Embryonic facial prominence (tissue), 1 donor: Measurements from ENCODE around the gene DPP6.

ENCODE experiments used
- DNase-seq: peaks from one replicate; pipeline ENCODE4 v3.0.0-alpha.2; 2016; ENCODE audit errors: extremely low spot score

DPP6 gene

DNA sequence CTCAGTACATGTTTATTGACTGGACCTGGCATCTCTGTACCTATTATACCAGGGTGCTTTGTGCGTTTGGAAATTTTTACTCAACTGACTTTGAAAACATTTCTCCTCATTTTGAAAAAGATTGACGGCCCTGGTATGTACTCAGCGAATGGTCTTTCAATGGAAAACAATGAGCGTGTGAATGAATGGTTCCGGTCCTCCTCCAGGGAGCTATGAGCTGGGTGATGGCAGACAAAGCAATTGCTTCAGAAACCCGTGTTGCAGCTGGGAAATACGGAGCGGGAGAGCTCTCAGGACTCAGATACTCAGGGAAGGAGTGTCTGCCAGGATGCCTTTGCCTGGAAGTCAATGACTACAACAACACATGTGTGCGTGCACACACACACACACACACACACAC lies 824.8 kb downstream of the DPP6 start:
- no peak for DNase-seq

DNA sequence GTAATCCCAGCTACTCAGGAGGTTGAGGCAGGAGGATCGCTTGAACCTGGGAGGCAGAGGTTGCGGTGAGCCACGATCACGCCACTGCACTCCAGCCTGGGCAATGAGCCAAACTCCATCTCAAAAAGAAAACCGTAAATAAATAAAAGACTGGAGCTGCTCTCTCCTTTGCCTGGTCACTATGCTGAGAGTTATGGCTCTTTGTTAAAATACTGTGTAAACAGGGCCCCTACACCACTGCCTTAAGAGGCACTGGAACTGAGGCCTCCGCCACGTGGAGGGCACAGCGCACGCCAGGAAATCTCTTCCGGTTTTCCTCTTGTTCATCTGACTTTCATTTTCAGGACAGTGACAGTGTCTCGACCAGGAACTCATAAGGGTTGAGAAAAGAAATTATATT lies 827.4 kb downstream of the DPP6 start:
- DNase-seq = no peak

DNA sequence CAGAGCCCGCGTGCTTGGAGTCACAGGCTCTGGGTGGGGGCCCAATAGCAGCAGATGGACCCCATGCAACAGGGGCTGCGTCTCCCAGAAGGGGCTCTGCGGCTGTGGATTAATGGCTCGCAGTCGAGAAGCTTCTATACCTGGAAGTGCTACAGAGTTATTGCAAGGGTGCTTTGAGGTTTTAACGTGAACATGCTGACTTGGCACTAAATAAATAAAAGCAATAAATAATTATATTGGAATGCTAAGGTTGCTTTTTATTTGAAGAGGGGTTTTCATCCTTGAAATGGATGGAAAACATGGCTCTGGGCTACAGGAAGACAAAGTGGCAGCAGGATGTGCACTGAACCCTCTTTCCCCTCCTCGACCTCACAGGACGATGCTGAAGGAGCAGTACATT lies 828.3 kb downstream of the DPP6 start:
- DNase-seq = no peak

DNA sequence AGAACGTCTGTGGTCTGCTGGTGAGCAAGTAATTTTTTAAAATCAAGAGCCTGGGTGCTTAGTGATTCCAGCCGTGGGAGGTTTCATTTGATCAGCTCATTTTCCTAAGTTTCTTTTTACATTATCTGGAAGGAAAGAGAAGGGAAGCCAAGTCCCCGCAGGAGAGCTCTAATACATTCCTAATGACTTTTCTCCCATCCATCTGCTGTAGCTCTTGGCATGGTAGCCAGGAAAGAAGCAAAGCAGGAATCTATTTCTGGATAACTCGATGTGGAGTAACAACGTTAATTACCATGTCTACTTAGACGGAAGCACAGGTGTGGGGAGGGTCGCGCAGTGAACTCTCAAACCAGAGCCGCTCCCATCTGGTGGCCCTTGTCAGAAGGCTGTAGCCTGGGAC lies 828.8 kb downstream of the DPP6 start:
- DNase-seq = no peak

DNA sequence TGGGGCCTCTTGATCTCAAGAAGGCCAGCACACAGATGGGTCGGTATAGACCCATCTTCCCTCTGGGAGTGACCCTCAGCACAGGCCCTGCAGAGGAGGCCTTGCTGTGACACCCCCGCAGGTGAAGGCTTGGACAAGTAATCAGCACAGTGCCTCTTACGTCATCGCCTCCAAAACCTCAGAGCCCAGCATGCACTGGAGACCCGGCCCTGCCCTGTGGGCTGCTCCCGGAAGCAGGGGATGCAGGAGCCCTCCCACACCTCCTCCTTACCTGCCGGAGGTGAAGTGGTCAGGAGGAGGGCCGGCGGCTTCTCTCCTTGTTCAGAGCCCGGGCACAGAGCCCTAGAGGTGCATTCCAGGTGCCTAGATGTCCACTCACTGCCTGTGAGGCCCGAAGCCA lies 829.3 kb downstream of the DPP6 start:
- no peak for DNase-seq

DNA sequence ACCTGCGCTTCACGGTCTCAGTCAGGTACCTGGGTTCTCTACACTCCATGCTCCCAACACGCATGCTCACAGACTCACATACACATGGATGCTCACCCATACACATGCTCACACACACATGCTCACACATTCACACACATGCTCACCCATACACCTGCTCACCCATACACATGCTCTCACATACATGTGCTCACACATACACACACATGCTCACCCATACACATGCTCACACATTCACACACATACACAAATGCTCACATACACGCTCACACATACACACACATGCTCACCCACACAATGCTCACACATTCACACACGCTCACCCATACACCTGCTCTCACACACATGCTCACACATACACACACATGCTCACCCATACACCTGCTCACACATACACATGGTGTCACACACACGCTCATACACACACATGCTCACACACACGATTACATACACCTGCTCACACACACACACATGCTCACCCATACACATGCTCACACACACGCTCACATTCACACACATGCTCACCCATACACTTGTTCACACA lies 830.8 kb downstream of the DPP6 start:
- DNase-seq = no peak

DNA sequence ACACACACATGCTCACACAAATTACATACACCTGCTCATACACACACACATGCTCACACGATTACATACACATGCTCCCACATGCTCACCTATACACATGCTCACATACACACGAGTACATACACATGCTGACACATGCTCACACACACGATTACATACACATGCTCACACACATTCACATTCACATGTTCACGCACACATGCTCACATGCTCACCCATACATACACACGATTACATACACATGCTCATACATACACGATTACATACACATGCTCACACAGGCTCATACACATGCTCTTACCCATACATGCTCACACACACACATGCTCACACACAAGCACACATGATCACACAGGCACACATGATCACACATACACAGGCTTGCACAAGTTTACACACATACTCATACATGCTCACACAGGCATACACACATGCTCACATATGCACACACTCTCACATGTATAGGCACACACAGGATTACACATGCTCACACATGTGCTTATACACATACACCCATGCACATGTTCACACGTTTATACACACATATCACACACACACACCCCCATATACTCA lies 832.2 kb downstream of the DPP6 start:
- DNase-seq = no peak

DNA sequence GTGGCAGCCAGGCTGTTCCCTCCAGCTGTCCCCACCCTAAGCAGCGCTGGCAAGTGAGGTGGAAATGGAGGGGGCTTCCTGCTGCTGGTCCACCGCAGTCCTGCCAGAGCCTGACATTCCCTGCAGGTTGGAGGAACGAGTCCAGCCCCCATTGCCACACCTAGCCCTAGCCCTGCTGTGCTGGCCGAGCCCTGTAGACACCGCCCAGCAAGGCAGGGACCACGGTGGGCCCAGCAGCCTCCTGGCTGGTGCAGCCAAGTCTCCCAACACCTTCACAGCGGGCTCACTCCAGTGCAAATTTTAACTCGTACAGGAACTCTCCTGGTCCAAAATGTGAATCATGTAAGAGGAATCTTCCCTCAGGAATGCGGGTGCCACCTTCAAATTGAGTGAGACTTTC lies 834.4 kb downstream of the DPP6 start:
- no peak for DNase-seq

DNA sequence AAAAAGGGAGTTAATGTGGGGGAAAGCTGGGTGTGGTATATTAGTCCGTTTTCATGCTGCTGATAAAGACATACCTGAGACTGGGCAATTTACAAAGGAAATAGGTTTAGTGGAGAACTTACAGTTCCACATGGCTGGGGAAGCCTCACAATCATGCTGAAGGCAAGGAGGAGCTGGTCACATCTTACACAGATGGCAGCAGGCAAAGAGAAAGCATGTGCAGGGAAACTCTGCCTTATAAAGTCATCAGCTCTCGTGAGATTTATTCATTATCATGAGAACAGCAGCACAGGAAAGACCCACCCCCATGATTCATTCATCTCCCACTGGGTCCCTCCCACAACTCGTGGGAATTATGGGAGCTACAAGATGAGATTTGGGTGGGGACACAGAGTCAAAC lies 836.5 kb downstream of the DPP6 start:
- DNase-seq = no peak

DNA sequence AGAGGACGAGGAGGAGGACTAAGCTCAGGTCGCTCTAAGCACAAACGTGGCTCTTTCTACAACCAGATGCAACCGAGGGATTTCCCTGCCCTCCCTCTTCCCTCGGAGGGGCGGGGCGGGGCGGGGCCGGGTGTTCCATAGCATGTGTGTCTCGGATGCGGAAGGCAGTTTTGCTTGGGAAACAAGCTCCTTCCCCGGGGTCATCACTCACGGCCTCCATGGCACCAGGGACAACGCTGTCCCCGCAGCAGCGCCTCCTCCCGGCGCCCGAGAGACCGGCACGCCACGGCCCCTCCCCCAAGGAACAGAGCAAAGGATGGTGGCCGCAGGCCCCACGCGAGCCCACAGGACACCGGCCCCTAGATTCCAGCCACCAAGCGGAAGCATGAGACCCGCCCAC lies 840.3 kb downstream of the DPP6 start:
- DNase-seq = no peak

DNA sequence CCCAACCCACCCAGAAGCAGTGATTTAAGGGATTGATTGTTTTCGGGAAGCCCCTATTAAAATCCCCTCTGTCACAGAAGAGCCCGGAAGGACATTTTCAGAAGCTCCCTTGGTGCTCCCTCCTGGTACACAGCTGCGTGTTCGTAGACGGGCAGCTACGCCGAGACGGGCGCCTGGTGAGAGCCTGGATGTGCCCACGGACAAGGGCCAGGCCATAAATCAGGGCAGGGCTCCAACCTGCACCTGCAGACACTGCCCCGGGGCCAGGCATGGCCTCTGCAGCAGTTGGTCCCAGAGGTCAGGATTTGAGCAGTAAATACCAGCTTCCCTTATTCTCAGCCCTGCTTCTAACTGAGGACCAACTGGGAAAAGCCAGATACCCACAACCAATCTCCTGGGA lies 843.9 kb downstream of the DPP6 start:
- no peak for DNase-seq

DNA sequence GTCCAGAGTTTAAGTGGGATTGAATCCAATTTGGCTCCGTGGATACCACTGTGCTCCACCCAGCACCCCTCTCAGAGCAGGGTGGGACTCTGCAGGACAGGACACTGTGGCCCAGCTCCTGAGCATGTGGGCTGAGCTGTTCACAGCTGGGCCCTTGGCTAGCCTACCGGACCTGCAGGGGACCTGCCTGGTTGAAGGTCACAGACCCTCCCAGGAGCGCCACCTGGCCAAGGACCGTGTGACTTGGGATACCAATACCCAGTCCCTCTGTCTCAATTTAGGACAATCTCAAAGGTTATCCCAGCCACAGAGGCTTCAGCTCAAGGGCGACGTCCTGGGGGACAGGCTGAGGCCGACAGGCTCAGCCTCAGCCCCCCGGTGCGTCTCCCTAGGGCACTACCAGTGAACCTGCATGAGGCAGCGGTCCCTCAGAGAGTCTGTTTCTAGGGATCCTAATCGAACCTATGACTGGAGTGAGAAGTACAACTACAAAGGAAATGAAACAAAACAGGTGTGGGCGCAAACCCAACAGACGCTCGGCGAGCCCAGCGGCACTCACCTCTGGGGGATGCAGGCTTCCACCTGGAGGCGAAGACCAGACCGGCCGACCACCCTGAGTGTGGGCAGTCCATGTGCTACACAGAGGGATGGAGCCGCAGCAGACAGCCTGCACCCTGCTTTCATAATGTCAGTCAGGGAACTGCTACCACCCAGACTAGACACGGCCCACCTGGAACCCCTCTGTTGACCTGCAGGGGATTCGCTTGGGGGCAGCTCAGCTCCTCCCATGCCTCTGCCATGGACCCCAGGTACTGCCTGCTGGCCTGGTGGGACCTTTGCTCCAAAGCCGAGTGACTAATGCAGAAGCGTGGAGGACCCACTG lies 847.0 kb downstream of the DPP6 start:
- no peak for DNase-seq

DNA sequence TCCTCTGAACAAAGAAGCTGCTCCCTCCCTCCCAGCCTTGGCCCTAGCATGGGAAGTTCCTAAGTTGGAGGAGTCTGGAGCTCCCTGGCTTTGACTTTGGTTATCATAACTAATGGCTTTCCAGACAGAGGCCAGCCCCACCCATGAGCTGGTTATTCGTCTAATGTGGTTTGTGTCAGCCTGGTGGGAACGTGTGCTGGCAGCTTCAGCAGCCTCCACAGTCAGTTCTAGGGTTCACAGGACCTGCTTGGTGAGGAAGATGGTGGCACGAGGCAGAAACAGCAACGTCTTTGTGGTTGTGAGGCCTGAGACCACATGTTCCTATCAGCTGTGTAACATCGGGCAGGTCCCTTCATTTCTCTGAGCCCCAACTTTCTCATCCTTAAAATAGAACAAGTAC lies 847.7 kb downstream of the DPP6 start:
- no peak for DNase-seq

DNA sequence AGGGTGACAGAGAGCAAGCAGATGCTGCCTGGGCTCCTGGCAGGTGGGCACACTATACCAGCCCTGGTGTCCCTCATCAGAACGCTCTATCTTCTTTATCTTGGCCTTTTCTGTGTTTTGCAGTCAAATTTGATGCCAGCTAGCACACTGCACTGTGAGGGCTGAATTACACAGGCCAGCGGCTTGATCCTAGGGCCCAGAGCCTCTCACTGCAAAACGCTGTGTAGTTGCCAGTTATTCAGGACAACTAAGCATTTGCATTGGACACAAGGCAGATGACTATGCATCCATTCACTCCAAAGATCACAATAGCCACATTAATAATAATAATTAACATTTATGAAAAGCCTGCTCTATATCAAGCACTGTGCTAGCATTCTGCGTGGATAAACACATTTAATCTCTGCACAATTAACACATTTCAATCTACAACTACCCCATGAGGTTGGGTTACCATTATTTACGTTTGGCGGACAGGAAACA lies 850.4 kb downstream of the DPP6 start:
- no peak for DNase-seq

DNA sequence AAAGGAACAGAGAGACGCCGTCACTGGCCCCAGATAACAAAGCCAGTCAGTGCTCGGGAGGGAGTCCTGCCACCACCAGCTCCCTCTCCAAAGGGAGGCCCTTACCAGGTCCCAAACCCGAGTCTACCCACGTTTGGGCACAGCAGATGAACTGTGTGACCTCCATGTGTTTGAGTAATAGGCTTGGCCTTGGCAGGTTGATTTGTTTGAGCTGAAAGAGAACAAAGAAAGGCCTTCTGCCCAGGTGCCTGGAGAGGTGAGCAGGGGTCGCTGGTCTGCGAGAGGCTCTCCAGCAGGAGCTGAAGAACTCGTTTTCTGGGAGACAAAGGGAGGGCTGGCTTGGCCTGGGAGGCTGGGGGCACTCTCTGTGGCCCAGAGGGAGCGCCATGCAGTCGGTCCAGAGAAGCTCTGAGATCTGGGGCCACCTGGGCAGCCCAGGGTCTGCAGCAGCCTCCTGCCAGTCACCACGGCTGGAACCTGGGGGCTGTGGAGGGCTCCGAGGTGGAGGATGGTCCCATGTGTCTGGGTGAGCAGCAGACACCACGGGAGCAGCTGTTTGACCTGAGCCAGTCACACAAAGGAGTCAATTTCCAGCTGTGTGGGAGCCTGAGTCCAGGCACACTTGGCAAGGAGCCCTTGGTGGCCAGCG lies 851.0 kb downstream of the DPP6 start:
- no peak for DNase-seq

DNA sequence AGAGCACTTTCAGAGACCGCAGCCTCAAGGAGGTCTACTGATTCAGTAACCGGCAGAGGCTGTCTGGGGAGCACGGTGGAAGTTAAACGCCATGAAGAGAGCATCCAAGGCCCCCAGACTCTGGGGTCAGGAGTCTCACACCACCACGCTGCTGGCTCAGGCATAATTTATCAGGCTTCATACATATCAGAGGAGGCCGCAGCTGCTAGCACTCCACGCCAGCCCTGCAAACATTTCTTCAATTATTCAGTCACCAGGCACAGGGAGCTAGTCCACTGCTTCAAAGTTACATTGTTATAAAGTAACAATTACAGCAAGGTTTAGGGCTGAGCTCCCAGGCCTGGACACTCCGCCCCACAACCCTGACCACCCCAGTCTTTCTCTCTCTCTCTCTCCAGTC lies 852.9 kb downstream of the DPP6 start:
- DNase-seq = no peak

DNA sequence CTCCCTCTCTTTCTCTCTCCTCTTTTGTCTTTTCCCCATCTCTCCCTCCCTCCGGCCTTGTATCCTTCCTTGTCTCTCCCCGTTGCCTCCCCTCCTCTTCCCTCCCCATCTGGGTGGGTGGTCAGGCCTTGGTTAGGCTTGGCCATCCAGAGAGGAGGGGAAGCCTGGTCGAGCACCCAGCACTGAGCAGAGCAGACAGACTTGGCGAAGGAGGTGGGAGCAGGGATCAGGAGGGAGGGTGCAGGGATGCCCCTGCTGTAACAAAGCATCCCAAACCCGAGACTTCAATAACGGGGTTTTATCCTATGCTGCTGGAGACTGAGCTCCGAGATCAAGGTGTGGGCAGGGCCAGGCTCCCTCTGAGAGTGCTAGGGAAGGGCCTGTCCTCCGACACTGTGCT lies 853.4 kb downstream of the DPP6 start:
- no peak for DNase-seq

DNA sequence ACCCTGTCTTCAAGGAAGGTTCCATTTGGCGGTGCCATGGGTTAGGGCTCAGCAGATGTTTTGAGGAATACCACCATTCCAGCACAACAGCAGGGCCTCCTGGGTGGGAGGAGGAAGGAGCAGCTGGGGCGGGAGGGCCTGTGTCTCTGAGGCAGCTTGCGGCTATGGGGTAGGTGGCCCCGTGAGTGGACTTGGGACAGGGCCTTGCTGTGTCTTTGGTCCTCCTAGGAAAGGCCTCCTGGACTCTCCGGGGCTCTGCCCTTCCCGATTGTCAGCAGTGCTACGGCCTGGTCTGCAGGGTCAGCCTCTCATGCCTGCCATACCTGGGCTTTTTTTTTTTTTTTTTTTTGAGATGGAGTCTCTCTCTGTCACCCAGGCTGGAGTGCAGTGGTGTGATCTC lies 854.0 kb downstream of the DPP6 start:
- DNase-seq = no peak

DNA sequence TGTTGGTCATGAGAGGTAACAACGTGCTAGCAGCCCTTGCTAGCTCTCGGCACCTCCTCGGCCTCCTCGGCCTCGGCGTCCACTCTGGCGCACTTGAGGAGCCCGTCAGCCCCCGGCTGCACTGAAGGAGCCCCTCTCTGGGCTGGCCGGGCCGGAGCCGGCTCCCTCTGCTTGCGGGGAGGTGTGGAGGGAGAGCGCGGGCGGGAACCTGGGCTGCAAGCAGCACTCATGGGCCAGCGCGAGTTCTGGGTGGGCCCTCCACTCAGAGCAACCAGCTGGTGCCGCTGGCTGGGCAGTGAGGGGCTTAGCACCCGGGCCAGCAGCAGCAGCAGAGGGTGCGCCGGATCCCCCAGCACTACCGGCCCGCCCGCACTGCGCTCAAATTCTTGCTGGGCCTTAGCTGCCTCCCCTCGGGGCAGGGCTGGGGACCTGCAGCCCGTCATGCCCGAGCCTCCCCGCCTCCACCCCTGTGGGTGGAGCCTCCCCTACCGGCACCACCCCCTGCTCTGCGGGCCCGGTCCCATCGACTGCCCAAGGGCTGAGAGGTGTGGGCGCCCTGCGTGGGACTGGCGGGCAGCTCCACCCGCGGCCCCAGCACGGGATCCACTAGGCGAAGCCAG lies 854.6 kb downstream of the DPP6 start:
- no peak for DNase-seq

DNA sequence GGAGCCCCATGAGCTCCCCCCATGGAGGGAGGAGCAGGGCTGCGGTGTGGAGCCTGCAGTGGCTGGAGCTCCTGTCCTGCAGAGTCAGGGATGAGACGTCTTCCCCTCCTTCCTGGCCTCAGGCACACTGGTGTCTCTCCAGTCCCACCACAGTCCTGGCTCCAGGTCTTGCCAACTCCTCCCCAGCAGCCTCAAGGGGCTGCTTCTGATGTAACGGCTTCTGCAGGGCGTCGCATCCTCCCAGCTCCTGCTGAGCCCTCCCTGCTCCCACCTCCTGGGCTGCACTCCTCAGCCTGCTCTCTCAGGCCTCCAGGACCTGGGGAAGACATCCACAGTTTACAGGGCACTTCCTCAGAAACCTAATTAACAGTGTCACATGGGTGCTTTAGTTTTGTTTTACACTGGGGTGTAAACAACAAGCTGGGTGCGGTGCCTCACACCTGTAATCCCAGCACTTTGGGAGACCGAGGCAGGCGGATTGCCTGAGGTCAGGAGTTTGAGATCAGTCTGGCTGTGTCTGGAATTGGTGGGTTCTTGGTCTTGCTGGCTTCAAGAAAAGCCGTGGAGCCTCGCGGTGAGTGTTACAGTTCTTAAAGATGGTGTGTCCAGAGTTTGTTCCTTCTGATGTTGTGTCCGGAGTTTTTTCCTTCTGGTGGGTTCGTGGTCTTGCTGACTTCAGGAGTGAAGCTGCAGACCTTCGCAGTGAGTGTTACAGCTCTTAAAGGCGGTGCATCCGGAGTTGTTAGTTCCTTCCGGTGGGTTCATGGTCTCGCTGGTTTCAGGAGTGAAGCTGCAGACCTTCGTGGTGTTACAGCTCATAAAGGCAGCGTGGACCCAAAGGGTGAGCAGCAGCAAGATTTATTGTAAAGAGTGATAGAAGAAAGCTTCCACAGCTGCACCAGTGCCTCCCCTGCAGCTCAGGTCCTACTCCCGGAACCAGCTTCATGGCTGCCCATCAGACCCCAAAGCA lies 855.7 kb downstream of the DPP6 start:
- no peak for DNase-seq
